ENCODE data around the gene SLC39A11.

- TF ChIP-seq JUND (IDR thresholded peaks at IDR 0.05) (no peak), CTCF (IDR thresholded peaks at IDR 0.05) (no peak), EP300 (IDR thresholded peaks at IDR 0.05; ENCODE audit: borderline replicate concordance in 1 of 2, low read depth in 1 of 2, low read length in 1 of 2) (no peak), MAX (IDR thresholded peaks at IDR 0.05; ENCODE audit: low read depth) (no peak), RAD21 (IDR thresholded peaks at IDR 0.05; ENCODE audit: low read length) (no peak), CHD2 (IDR thresholded peaks at IDR 0.05; ENCODE audit: low read length, partially characterized antibody) (no peak), YY1 (IDR thresholded peaks at IDR 0.05; ENCODE audit: low read depth) (no peak), TCF12 (IDR thresholded peaks at IDR 0.05) (no peak), EZH2phosphoT487 (IDR thresholded peaks at IDR 0.05; ENCODE audit: borderline replicate concordance, low read depth) (no peak)
Observed at GRCh38 chr17:72597354-72598087, 495.0 kb downstream of the SLC39A11 start.
